ENCODE measurements around the gene APLF.

- TF ChIP-seq, protein P1, sequence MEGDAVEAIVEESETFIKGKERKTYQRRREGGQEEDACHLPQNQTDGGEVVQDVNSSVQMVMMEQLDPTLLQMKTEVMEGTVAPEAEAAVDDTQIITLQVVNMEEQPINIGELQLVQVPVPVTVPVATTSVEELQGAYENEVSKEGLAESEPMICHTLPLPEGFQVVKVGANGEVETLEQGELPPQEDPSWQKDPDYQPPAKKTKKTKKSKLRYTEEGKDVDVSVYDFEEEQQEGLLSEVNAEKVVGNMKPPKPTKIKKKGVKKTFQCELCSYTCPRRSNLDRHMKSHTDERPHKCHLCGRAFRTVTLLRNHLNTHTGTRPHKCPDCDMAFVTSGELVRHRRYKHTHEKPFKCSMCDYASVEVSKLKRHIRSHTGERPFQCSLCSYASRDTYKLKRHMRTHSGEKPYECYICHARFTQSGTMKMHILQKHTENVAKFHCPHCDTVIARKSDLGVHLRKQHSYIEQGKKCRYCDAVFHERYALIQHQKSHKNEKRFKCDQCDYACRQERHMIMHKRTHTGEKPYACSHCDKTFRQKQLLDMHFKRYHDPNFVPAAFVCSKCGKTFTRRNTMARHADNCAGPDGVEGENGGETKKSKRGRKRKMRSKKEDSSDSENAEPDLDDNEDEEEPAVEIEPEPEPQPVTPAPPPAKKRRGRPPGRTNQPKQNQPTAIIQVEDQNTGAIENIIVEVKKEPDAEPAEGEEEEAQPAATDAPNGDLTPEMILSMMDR (conservative IDR thresholded peaks at IDR 0.05; ENCODE audit: low read depth, low read length): no peak
- TF ChIP-seq EZH2phosphoT487 (IDR thresholded peaks at IDR 0.05; ENCODE audit: borderline replicate concordance, low read length): no peak
- TF ChIP-seq EZH2 (IDR thresholded peaks at IDR 0.05; ENCODE audit: low read length, unreplicated experiment): no peak
These were observed 658 bp upstream of the APLF start for GRCh38 chr2:68466778-68467076.
